Sigmoid colon (tissue), 7 donors: ENCODE results near the gene LHB. TPM values are rescaled to one million over a fixed set of nuclear protein-coding genes. Genes with fewer than 3 reads are reported as not detected.
A peak's percentile ranks its signal among the peaks of the same experiment; 100 is the strongest.

Source experiments
- DNase-seq: peaks from one replicate; pipeline ENCODE4 v3.0.0-alpha.2; 2019
- H3K27ac ChIP-seq, 4 donors: fragments of 200-600 bp; sonication (generic); one replicate each; pipeline ENCODE4 v1.5.1; 2016 to 2019; ENCODE audit warnings: mild to moderate bottlenecking in 1 of 4
- H3K27me3 ChIP-seq, 3 donors: fragments of 200-600 bp; sonication (generic); one replicate each; pipeline ENCODE4 v1.5.1; 2019; ENCODE audit warnings: mild to moderate bottlenecking in 1 of 3
- H3K36me3 ChIP-seq, 4 donors: fragments of 200-600 bp; sonication (generic); one replicate each; pipeline ENCODE4 v1.5.1; 2016 to 2019
- H3K4me1 ChIP-seq, 4 donors: fragments of 200-600 bp; sonication (generic); one replicate each; pipeline ENCODE4 v1.5.1; 2017 to 2019
- H3K4me3 ChIP-seq, 4 donors: fragments of 200-600 bp; sonication (generic); one replicate each; pipeline ENCODE4 v1.5.1; 2017 to 2019; ENCODE audit warnings: mild to moderate bottlenecking in 2 of 4, moderate library complexity in 1 of 4
- H3K9me3 ChIP-seq, 4 donors: fragments of 200-600 bp in 3 of 4; sonication (generic) in 3 of 4; one replicate each; pipeline versions ENCODE4 v1.5.1 to v1.6.1; 2013 to 2019
- EP300 ChIP-seq, 4 donors: sonication (generic); formaldehyde crosslinking; IDR thresholded peaks; one replicate each; pipeline ENCODE4 v1.6.1; 2017; ENCODE audit warnings: antibody characterized with exemption in 4 of 4
- POLR2A ChIP-seq, 2 donors: fragments of 450-650 bp; IDR thresholded peaks; one replicate each; pipeline ENCODE4 v1.6.1; 2016; ENCODE audit warnings: antibody characterized with exemption in 2 of 2, mild to moderate bottlenecking in 2 of 2, moderate library complexity in 2 of 2
- POLR2AphosphoS5 ChIP-seq, 4 donors: sonication (generic); formaldehyde crosslinking; IDR thresholded peaks; one replicate each; pipeline ENCODE4 v1.6.1; 2017; ENCODE audit warnings: antibody characterized with exemption in 4 of 4
- WGBS, 2 donors: extraction: QIAGEN DNeasy Blood & Tissue Kit; methylation state at CpG; one replicate each; pipeline ENCODE4 v1.1.7; 2013; 5-methylcytosine and 5-hydroxymethylcytosine counted together
- intact Hi-C: fragments of 100-400 bp; cut with DNase I; formaldehyde crosslinking; loops from one replicate; pipeline ENCODE4 v1.15.1; 2023
- polyA plus RNA-seq, 3 donors: library from polyadenylated mRNA; stranded (reverse); fragments of 200-250 nt; gene quantifications; one replicate each; pipeline ENCODE4 v1.2.3, GENCODE V29; 2013
- total RNA-seq, 4 donors: library from RNA; depleted of rRNA; stranded (reverse); fragments of >200 nt; gene quantifications; one replicate each; pipeline ENCODE4 v1.1.0, GENCODE V29; 2016
- TF ChIP-seq, protein P1 (sequence below), 4 experiments: fragments of 450-650 bp in 3 of 4; fragments of 200-600 bp in 1 of 4; IDR thresholded peaks; one replicate each; pipeline ENCODE4 v1.5.1; 2016 to 2019; ENCODE audit warnings: antibody characterized with exemption in 4 of 4, mild to moderate bottlenecking in 3 of 4, moderate library complexity in 2 of 4
- donor health status: healthy with polysubstance abuse.
- donor health status: Bipolar disorder and iron deficiency.
- donor health status: healthy.

The LHB gene
- total and polyA plus RNA-seq, 7 donors, result not detected

DNA sequence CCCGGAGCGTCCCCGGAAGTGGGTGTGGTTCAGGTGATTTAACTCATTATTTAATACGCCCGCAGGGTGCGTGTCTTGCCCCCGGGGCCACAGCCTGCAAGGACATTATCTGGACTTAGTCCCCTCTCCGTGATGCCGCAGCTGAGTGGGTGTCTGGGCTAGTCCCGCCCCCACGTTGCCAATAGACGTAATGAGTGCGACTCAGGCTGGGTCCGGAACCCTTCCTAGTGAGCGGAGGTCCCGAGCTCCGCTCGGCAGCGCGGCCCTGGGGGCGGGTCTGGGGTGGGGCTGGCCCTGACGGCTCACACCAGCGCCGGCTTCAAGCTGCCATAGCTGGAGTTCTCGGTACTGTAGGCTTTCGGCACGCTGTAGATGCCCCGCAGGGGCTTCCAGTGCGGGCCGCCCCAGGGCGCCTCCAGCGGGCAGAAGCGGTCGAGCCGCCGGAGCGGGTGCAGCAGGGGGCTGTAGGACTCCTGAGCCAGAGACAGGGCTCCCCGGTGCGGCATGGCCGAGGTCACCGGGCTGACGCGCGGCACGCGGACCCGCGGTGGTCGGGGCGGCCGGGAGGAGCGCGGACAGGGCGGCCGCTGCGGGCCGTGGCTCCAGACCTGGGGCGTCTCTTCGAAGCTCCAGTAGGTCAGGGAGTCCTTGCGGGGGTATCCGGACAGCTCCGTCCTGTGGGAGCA is 918 bp upstream of the LHB start:
- H3K27me3 ChIP-seq, result peaks cover 8 to 50% (median 31%) of the 10 kb centered on the region in 3 donors
- no peak overlapping the region for H3K27ac ChIP-seq
- H3K4me3 ChIP-seq, result peak overlapping the region; percentile 14 to 50 (median 40)
- H3K4me1 ChIP-seq, result peaks cover 0 to 25% (median 24%) of the 10 kb centered on the region in 4 donors
- WGBS, 2 donors, result 1% methylated on average over 62 of the region's 62 CpGs
- DNase-seq, result no peak
- peaks cover 0 to 28% (median 0%) of the 10 kb centered on the region in 4 donors for H3K36me3 ChIP-seq
- no peaks in the 10 kb centered on the region for H3K9me3 ChIP-seq
- TF ChIP-seq, protein P1, sequence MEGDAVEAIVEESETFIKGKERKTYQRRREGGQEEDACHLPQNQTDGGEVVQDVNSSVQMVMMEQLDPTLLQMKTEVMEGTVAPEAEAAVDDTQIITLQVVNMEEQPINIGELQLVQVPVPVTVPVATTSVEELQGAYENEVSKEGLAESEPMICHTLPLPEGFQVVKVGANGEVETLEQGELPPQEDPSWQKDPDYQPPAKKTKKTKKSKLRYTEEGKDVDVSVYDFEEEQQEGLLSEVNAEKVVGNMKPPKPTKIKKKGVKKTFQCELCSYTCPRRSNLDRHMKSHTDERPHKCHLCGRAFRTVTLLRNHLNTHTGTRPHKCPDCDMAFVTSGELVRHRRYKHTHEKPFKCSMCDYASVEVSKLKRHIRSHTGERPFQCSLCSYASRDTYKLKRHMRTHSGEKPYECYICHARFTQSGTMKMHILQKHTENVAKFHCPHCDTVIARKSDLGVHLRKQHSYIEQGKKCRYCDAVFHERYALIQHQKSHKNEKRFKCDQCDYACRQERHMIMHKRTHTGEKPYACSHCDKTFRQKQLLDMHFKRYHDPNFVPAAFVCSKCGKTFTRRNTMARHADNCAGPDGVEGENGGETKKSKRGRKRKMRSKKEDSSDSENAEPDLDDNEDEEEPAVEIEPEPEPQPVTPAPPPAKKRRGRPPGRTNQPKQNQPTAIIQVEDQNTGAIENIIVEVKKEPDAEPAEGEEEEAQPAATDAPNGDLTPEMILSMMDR (IDR thresholded peaks at IDR 0.05), result peak in 2 of 4 experiments; percentile 10 to 45
- TF ChIP-seq POLR2AphosphoS5 (IDR thresholded peaks at IDR 0.05), result no peak
- intact Hi-C loops, result no loop called here

DNA sequence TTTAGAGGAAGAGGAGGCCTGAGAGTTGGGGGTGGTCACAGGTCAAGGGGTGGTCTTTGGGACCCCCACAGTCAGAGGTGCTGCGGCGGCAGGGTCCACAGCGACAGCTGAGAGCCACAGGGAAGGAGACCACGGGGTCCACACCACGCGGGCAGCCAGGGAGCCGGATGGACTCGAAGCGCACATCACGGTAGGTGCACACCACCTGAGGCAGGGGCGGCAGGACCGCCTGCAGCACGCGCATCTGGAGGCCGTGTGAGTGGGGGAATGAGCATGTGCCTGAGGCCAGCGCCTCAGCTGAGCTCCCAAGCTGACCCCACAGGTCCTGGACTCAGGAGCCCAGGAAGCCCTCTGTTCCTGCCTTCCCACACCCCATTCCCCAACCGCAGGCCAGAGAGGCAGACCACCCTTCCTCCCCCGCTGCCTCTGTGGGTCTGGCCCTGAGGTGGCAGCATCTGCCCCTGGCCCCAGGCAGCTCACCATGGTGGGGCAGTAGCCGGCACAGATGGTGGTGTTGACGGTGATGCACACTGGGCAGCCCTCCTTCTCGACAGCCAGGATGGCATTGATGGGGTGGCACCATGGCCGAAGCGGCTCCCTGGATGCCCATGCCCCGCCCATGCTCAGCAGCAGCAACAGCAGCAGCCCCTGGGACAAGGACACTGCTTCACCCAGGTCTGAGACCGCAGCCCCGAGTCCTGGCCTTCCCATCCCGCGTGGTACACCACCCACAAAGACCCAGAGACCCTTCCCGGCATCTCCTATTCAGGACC is 638 bp downstream of the LHB start:
- Histone ChIP-seq H3K27ac (no peak overlapping the region), H3K9me3 (no peaks in the 10 kb centered on the region), H3K36me3 (peaks cover under 1 to 44% (median 11%) of the 10 kb centered on the region in 4 donors), H3K27me3 (peaks cover 8 to 43% (median 31%) of the 10 kb centered on the region in 3 donors), H3K4me1 (peaks cover 0 to 25% (median 24%) of the 10 kb centered on the region in 4 donors), H3K4me3 (no peak overlapping the region)
- 93 to 97% methylated on average over 26 to 28 of the region's 29 CpGs for WGBS, 2 donors
- intact Hi-C loops, result no loop called here
- TF ChIP-seq, protein P1 (IDR thresholded peaks at IDR 0.05), result no peak
- TF ChIP-seq POLR2A (IDR thresholded peaks at IDR 0.05) (no peak), POLR2AphosphoS5 (IDR thresholded peaks at IDR 0.05) (no peak), EP300 (IDR thresholded peaks at IDR 0.05) (no peak)
- DNase-seq, result no peak

DNA sequence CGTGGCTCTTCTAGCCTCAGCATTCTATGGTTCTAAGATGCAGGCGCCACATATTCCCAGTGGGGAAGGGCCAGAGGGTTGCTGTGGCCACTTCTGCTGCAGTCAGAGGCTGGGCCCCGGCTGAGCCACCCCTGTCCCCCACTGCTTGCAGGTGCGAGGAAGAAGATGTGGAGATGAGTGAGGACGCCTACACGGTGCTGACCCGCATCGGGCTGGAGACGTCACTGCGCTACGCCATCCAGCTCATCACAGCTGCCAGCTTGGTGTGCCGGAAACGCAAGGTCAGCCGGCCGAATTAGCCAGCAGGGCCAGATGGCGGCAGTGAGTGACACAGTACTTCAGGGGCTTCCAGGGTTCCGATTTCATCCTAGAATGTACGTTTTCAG is 2.0 kb downstream of the LHB start:
- WGBS, 2 donors, result 92 to 96% methylated on average over 18 of the region's 18 CpGs
- intact Hi-C loops, result no loop called here
- Histone ChIP-seq H3K4me1 (peaks cover 0 to 25% (median 24%) of the 10 kb centered on the region in 4 donors), H3K27ac (no peak overlapping the region), H3K4me3 (no peak overlapping the region), H3K27me3 (peaks cover 8 to 30% (median 24%) of the 10 kb centered on the region in 3 donors), H3K9me3 (no peaks in the 10 kb centered on the region), H3K36me3 (peaks cover 11 to 57% (median 14%) of the 10 kb centered on the region in 4 donors)
- DNase-seq, result no peak
- TF ChIP-seq EP300 (IDR thresholded peaks at IDR 0.05) (no peak), POLR2A (IDR thresholded peaks at IDR 0.05) (no peak), POLR2AphosphoS5 (IDR thresholded peaks at IDR 0.05) (no peak)
- TF ChIP-seq, protein P1 (IDR thresholded peaks at IDR 0.05), result no peak

DNA sequence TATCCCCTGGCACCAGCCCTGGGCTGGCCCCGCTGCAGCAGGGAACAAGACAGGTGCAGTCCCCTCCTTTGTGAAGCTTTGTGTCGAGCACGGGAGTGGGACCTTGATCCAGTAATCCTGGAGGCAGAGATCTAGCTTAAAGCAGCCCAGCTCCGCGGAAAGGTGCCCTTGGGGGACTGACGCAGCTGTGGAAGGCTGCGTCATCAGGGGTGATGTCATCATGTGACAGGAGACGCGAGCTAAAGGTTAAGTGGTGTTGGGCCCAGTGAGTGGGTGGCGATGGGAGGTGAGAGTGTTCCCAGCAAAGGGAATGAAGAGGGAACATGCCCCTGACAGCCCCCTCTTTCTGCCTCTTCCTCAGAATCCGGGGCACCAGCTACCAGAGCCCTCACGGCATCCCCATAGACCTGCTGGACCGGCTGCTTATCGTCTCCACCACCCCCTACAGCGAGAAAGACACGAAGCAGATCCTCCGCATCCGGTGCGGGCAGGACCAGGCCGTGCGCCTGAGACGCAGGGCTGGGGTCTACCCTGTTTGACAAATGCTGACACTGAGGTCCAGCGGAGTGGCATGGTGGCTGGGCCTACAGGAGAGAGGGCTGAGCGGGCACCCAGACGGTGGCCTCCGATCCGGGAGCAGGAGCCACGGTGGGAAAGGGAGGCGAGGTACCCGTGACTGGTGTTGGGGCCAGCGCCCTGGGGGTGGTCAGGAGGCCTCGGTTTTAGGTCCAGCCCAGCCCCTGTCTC is 2.6 kb downstream of the LHB start:
- DNase-seq, result no peak
- H3K9me3 ChIP-seq, result no peaks in the 10 kb centered on the region
- H3K4me3 ChIP-seq, result no peak overlapping the region
- intact Hi-C loops, result no loop called here
- WGBS, 2 donors, result 94 to 96% methylated on average over 32 of the region's 32 CpGs
- H3K4me1 ChIP-seq, result peaks cover 0 to 21% (median 20%) of the 10 kb centered on the region in 4 donors
- H3K27me3 ChIP-seq, result peaks cover 4 to 25% (median 18%) of the 10 kb centered on the region in 3 donors
- no peak overlapping the region for H3K27ac ChIP-seq
- H3K36me3 ChIP-seq, result peaks cover 16 to 63% (median 17%) of the 10 kb centered on the region in 4 donors
- TF ChIP-seq, protein P1 (IDR thresholded peaks at IDR 0.05), result no peak
